ENCODE results near the gene XRCC6.
"Not testable (repeated sequence)": the region's sequence is repeated elsewhere in the genome, so short reads cannot be mapped to it uniquely, and the experiment has no call there.

XRCC6 gene

DNA sequence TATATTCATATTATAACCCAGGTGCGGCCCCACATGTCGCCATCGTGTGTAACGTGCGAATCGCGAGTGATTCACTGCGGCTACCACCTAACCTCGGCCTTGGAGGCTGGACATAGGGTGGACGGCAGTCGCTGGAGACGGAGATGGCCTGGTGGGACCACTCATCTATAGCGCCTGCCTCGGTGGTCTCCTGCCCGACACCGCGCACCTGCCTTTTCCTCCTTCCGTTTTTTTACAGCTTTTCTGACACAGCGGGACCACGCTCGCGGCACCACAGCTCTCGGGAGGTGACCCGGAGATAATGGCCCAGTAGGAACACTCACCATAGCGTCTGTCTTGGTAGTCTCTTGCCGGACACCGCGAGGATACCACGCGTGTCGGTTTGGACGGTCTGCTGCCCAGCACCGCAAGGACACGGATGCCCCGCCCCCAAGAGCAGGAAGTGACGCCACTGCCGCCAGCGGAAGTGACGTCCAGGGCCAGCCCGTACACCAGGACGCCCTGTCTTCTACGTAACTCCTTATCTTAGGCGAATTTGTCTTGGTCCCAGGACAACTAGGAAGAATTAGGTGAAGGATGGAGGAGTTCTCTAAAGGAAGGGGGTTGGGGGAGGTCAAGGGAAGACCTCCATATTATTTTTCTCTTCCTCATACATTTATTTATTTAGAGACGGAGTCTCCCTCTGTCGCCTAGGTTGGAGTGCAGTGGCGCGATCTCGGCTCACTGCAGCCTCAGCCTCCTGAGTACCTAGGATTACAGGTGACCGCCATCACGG, 61.1 kb downstream of the XRCC6 start:
- Mint-ChIP-seq H3K4me1 (peaks cover 18% of the 10 kb centered on the region), H3K9me3 (no peaks in the 10 kb centered on the region), H3K27ac (peak overlapping the region; percentile 99), H3K36me3 (peaks cover 61% of the 10 kb centered on the region), H3K4me3 (peak overlapping the region; percentile 98)
- peak; percentile 73 to 91 for DNase-seq (ENCODE audit: low spot score in 2 of 2)
- peak; percentile 97 for ATAC-seq

DNA sequence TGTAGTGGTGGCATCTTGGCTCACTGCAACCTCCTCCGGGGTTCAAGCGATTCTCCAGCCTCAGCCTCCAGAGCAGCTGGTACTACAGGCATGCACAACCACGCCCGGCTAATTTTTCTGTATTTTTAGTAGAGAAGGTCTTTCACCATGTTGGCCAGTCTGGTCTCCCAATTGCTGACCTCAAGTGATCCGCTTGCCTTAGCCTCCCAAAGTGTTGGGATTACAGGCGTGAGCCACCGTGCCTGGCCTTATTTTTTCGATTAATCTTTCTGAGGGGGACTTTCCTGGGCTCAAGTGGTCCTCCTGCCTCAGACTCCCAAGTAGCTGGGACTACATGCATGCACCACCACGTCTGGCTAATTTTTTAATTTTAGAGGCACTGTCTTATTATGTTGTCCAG, 62.0 kb downstream of the XRCC6 start:
- ATAC-seq, result no peak

DNA sequence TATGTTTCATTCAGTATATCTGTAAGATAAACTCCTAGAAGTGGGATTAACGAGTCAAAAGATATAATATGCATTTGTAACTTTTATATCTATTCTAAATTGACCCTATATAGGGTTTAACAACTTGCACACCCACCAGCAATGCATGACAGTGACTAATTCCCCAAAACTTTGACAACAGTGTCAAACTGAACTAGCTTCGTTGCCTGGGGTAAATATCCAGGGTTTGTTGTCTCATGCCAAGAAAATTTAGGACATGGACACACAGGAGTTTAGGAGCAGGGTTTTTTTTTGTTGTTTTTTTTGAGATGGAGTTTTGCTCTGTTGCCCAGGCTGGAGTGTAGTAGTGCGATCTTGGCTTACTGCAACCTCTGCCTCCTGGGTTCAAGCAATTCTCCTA, 62.5 kb downstream of the XRCC6 start:
- no peak for ATAC-seq

More for the DNA sequence above, 62.0 kb downstream of the XRCC6 start:
- Mint-ChIP-seq H3K4me1 (peaks cover 18% of the 10 kb centered on the region), H3K4me3 (peak overlapping the region; percentile 98), H3K27ac (peak overlapping the region; percentile 99), H3K36me3 (peaks cover 53% of the 10 kb centered on the region), H3K9me3 (no peaks in the 10 kb centered on the region)
- DNase-seq (ENCODE audit: low spot score in 2 of 2), result no peak

DNA sequence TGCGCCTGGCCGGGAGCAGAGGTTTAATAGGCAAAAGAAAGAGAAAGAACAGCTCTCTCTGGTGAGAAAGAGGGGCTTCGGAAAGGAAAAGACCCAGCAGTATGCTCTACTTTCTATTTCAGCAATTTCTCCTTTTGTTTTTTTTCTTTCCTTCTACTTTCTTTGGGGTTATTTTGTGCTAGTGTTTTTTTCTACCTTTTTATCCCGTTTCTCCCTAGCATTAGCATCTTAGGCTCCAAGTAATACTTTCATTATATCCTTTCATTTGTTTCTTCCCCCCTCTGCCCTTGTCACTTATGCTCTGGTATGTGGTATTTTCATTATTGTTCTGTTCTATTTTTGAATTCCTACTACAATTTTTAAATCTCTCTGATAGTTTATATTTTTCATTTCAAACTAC, 63.1 kb downstream of the XRCC6 start:
- Mint-ChIP-seq H3K4me3 (no peak overlapping the region), H3K27ac (peak overlapping the region; percentile 29), H3K4me1 (peaks cover 25% of the 10 kb centered on the region), H3K9me3 (no peaks in the 10 kb centered on the region), H3K36me3 (peaks cover 48% of the 10 kb centered on the region)
- ATAC-seq, result no peak
- no peak for DNase-seq (ENCODE audit: low spot score in 2 of 2)

More for the DNA sequence above, 62.5 kb downstream of the XRCC6 start:
- Mint-ChIP-seq H3K27ac (no peak overlapping the region), H3K9me3 (no peaks in the 10 kb centered on the region), H3K36me3 (peaks cover 49% of the 10 kb centered on the region), H3K4me3 (peak overlapping the region; percentile 98), H3K4me1 (peaks cover 22% of the 10 kb centered on the region)
- DNase-seq (ENCODE audit: low spot score in 2 of 2), result no peak

DNA sequence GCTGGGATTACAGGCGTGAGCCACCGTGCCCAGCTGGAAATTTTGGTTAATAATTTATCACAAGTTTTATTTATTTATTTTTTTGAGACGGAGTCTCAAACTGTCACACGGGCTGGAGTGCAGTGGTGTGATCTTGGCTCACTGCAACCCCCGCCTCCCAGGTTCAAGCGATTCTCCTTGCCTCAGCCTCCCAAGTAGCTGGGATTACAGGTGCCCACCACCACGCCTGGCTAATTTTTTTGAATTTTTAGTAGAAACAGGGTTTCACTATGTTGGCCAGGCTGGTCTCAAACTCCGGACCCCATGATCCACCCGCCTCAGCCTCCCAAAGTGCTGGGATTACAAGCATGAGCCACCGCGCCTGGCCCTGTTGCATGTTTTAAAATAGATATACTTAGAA, 65.8 kb downstream of the XRCC6 start:
- not testable (repeated sequence) for H3K9me3 Mint-ChIP-seq; ATAC-seq; DNase-seq (ENCODE audit: low spot score in 2 of 2)
- Mint-ChIP-seq H3K4me3 (peak overlapping the region; percentile 96), H3K4me1 (peaks cover 31% of the 10 kb centered on the region), H3K36me3 (peaks cover 21% of the 10 kb centered on the region), H3K27ac (peak overlapping the region; percentile 98)

DNA sequence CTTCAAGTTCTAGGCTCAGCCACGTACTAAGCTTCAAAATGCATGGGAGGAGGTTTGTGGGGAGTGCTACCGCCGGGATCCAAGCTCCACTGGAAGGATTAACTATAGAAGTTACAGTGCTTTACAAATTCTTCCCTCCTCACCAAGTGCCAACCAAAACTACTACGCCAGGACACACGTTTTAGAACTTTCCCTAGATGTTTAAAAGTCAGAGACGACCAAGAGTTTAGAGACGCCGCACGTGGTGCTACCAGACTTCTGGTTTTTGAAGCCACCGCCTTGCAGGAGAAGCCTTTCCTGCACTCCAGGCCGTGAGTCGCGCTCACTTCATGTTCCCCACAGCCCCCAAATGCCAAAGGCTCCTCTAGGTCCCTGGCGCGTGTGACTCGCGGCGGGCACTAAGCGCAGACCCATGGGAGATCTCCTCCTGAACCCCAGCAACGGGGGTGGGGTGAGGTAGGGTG, 66.8 kb downstream of the XRCC6 start:
- H3K9me3 Mint-ChIP-seq, result no peaks in the 10 kb centered on the region
- ATAC-seq, result peak; percentile 39
- H3K36me3 Mint-ChIP-seq, result peaks cover 12% of the 10 kb centered on the region
- H3K27ac Mint-ChIP-seq, result peak overlapping the region; percentile 98
- no peak for DNase-seq (ENCODE audit: low spot score in 2 of 2)
- H3K4me3 Mint-ChIP-seq, result peak overlapping the region; percentile 96
- H3K4me1 Mint-ChIP-seq, result peaks cover 26% of the 10 kb centered on the region

DNA sequence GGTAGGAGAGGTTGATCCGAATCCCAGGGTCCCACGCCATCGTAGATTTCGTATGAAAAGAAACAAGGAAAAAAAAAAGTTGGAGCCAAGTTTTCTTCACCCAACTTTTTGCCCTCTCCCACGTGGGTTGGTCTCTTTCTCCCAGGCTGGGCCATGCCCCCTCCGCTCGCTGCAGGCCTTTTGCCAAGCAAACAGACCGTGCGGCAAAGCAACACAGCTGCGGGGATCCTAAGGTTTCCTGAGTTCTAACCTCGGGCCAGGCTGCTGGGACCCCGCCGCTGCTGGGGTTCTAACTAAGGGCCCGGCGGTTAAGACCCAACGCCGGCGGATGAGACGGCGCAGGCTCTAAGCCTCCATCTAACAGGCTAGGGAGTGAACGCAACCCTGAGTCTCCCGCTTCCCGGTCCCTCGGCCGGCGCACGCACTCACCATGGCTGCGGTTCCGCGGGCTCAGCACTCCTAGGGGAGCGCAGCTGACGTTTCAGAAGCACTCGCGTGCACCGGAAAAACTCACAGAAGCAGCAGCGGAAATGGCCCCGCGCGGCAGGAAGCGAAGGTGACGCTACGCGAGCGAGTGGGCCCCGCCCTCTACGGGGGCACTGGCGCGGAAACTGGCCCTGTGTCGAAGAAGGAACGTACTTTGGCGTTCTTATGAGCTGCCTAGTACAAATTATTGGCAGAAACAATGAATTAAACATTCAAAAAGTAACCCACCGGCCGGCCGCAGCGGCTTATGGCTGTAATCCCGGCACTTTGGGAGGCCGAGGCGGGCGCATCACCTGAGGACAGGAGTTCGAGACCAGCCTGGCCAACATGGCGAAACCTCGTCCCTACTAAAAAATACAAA, 67.5 kb downstream of the XRCC6 start, which contains the start of gene SNU13:
TSS of gene SNU13 (minus strand) at position 503 of the 847 bp plus-strand sequence. CDS start at position 432, 71 bp downstream.
- Mint-ChIP-seq H3K36me3 (peaks cover 7% of the 10 kb centered on the region), H3K27ac (peak within 1 kb of the TSS; percentile 98), H3K4me3 (peak within 1 kb of the TSS; percentile 96), H3K9me3 (no peaks in the 10 kb centered on the region), H3K4me1 (peaks cover 26% of the 10 kb centered on the region)
- ATAC-seq (peak; percentile 95), DNase-seq (ENCODE audit: low spot score in 2 of 2) (peak; percentile 80 to 94)

DNA sequence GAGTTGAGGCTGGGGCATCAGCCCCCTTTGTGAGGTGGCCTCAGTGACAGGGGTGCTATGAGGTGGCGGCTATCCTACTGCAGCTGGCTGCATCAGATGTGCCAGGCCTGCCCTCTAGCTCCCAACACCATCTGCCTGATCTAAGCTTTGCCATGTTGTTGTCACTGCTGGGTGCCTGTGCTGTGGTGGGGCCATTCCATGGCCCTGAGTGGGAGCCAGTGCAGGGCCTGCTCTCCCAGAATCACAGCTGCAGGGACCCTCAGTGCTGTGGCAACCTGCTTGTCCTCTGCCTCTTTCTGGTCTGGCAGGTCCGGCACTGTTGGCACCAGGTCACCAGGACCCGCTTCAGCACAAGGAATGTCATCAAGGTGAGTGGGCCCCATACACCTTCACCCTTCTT, 69.4 kb downstream of the XRCC6 start:
- Mint-ChIP-seq H3K36me3 (peaks cover 7% of the 10 kb centered on the region), H3K4me3 (peak overlapping the region; percentile 96), H3K4me1 (peaks cover 26% of the 10 kb centered on the region), H3K27ac (peak overlapping the region; percentile 98), H3K9me3 (no peaks in the 10 kb centered on the region)
- no peak for DNase-seq (ENCODE audit: low spot score in 2 of 2)
- no peak for ATAC-seq

DNA sequence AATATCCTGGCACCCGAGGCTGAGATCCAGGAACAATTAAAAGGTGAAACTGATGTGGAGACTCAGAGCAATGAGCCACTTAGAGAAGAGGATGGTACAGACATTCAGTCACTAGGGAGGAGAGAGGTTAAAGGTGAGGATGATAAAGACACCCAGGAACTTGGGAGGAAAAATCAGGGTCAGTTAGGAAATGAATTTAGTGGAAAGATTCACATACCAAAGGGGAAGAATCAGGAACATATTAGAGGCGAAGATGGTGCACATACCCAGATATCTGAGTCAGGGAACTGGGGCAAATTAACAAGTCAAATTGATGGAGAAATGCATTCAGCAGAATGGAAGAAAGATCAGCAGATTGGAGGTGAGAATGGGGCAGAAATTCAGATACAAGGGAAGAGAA, 74.1 kb downstream of the XRCC6 start:
- ATAC-seq, result no peak
- Mint-ChIP-seq H3K27ac (no peak overlapping the region), H3K4me3 (no peak overlapping the region), H3K9me3 (no peaks in the 10 kb centered on the region), H3K36me3 (peaks cover 12% of the 10 kb centered on the region), H3K4me1 (peaks cover 24% of the 10 kb centered on the region)
- DNase-seq (ENCODE audit: low spot score in 2 of 2), result no peak

DNA sequence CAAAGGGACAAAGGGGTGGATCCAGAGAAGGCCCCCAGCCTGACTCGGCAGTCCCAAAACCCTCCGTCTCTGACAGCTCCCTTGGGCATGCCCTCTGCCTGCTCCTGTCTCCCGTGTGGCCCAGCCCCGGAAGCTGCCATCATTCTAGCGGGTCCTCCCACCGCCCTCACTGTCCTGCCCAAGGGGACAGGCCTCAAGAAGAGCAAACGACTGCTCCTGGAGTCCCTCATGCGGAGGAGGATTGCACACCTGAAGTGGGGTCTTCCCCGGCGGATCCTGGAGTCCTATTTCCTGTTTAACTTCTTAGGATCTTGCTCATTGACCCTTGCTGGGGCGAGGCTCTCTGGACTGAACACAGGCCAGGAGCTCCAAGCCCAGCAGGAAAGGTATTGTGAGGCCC, 75.6 kb downstream of the XRCC6 start:
- no peak overlapping the region for H3K27ac Mint-ChIP-seq
- H3K4me1 Mint-ChIP-seq, result peaks cover 14% of the 10 kb centered on the region
- ATAC-seq (peak; percentile 2), DNase-seq (ENCODE audit: low spot score in 2 of 2) (no peak)
- H3K36me3 Mint-ChIP-seq, result peaks cover 12% of the 10 kb centered on the region
- H3K4me3 Mint-ChIP-seq, result peak overlapping the region; percentile 38
- H3K9me3 Mint-ChIP-seq, result no peaks in the 10 kb centered on the region

DNA sequence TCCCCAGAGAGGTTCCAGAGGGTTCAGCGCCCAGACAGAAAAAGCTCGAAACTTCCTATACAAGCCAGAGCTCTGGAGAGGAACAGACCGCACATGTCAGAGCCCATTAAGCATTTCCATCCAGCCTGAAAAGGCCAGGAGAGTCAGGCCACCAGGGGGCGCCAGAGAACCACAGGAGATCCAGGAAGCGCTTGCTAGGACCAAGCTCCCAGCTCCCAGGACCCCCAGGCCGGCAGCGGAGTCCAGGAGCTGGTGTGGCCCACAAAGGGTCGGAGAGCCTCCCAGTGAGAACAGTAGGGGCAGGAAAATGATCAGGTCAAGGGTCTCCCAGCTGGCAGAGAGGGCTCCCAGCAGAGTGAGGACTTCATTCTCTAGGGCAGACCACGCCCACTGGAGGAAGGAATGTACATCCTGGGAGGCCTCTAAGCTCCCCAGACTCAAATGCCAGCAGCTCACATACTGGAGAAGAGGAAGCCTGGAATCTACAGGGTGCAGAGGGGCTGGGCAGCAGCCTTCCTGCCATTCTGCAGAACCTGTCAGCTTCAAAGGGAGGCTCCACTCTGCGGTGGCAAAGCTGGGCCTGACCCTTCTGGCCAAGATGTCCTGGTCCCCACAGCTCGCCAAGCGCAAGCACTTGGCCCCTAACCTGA, 76.2 kb downstream of the XRCC6 start:
- ATAC-seq (peak; percentile 78), DNase-seq (ENCODE audit: low spot score in 2 of 2) (peak; percentile 95 to 97)
- Mint-ChIP-seq H3K9me3 (no peaks in the 10 kb centered on the region), H3K4me1 (peaks cover 14% of the 10 kb centered on the region), H3K4me3 (peak overlapping the region; percentile 38), H3K36me3 (peaks cover 12% of the 10 kb centered on the region), H3K27ac (no peak overlapping the region)

DNA sequence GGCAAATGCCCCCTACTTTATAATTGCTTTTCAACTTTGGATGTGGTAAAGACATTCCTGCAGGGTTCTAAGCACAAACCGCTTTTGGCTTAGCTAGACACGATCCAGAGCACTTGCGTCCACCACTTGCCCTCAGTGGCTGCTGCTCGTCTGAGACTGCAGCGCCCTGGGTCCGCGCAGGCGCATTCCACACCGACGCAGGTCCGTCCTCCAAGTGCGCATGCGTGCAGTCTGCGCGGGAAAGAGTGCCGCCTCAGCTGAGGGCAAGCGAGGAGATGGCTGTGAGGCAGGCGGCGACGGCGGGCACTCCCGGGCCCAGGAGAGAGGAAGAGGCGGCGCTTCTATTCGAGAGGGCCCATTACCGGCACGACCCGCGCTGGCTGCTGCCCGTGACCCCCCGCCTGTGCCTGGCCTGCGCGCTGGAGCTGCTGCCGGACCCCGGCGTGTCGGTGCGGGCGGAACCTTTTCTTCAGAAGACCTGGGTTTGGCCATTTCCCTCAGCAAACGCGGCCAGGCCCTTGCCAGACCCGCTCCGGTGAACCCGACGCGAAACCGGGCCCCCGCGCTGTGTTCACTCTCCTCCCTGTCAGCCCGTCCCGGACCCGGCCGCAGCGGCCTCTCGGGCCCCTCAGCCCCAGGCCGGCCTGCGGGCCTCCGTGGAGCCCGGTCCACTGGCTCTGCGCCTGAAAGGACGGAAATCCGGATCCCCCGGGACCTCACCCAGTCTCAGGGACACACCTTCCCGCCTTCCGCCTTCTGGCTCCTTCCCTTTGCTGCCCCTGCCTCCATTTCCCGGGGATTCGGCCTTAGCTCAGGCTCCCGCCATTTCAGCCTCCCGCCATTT, 78.4 kb downstream of the XRCC6 start, which contains the start of gene MEI1:
TSS of gene MEI1 (plus strand) at position 240 of the 844 bp plus-strand sequence. CDS start at position 276, 36 bp downstream.
- ATAC-seq, result peak; percentile 85
- Mint-ChIP-seq H3K27ac (peak within 1 kb of the TSS; percentile 68), H3K4me3 (peak within 1 kb of the TSS; percentile 53), H3K36me3 (peaks cover 12% of the 10 kb centered on the region), H3K9me3 (no peaks in the 10 kb centered on the region), H3K4me1 (peaks cover 14% of the 10 kb centered on the region)
- DNase-seq (ENCODE audit: low spot score in 2 of 2), result peak; percentile 84 to 91

DNA sequence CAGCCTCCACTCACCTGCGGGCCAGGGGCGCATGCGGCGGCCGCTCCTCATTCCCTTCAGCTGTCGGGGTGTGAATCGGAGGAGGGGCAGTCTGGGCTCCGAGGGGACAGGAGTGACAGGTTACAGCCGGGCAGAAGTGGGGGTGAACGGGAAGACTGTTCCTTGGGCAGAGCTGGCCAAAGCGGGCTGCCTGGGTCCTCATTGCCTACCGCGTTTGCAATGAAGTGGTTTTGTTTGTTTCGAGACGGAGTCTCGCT, 78.9 kb downstream of the XRCC6 start:
- Mint-ChIP-seq H3K36me3 (peaks cover 12% of the 10 kb centered on the region), H3K4me3 (no peak overlapping the region), H3K27ac (no peak overlapping the region), H3K4me1 (peaks cover 14% of the 10 kb centered on the region), H3K9me3 (no peaks in the 10 kb centered on the region)
- DNase-seq (ENCODE audit: low spot score in 2 of 2) (no peak), ATAC-seq (no peak)

DNA sequence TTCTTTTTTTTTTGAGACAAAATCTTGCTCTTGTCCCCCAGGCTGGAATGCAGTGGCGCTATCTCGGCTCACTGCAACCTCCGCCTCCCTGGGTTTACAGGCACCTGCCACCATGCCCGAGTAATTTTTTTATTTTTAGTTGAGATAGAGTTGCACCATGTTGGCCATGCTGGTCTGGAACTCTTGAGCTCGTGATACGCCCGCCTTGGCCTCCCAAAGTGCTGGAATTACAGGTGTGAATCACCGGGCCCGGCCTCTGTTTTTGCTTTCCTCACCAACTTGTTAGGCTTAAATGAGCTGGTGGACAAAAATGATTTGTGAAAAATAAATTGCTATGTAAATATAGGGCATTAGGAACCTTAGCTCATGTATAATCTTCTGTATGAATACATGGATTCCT, 81.7 kb downstream of the XRCC6 start:
- H3K27ac Mint-ChIP-seq, result no peak overlapping the region
- H3K36me3 Mint-ChIP-seq, result peaks cover 6% of the 10 kb centered on the region
- H3K9me3 Mint-ChIP-seq, result no peaks in the 10 kb centered on the region
- peaks cover 6% of the 10 kb centered on the region for H3K4me1 Mint-ChIP-seq
- no peak overlapping the region for H3K4me3 Mint-ChIP-seq
- no peak for DNase-seq (ENCODE audit: low spot score in 2 of 2)
- no peak for ATAC-seq
